GM12878 (cell line): ENCODE data around the gene NFATC1. TPM values are rescaled to one million over a fixed set of nuclear protein-coding genes. Genes with fewer than 3 reads are reported as not detected.

Experiments used
- ATAC-seq: fragments of 200-7000 bp; cut with Tn5 transposase; 3 replicates; pipeline ENCODE4 v1.9.1; 2020; ENCODE audit warnings: mild to moderate bottlenecking, moderate library complexity
- BruUV-seq: library from RNA; stranded (reverse); fragments of 400-500 nt; replicated peaks from 2 replicates; lab custom pipeline; 2021; lab: Mats Ljungman, UMichigan
- CTCF ChIA-PET: fragments of 300-600 bp; sonication (Branson Sonifier 250); formaldehyde crosslinking; extraction: SDS; loops from one replicate; lab custom pipeline; 2021; ENCODE audit warnings: inconsistent platforms; lab: Yijun Ruan, JAX
- POLR2A ChIA-PET: fragments of 350-600 bp; formaldehyde crosslinking; extraction: SDS; loops from one replicate; lab custom pipeline; 2021; ENCODE audit warnings: inconsistent platforms; lab: Charles Lee
- RAD21 ChIA-PET: fragments of 300-600 bp; sonication (Branson Sonifier 250); formaldehyde crosslinking; loops from one replicate; lab custom pipeline; 2023; ENCODE audit warnings: antibody characterized with exemption; ENCODE audit not compliant: unreplicated experiment; lab: Charles Lee
- SMC1A ChIA-PET: fragments of 300-600 bp; sonication (Branson Sonifier 250); formaldehyde crosslinking; loops from one replicate; lab custom pipeline; 2023; ENCODE audit not compliant: unreplicated experiment, uncharacterized antibody; lab: Charles Lee
- DNase-seq: peaks from one replicate; pipeline ENCODE4 v3.0.0-alpha.2; 2011; ENCODE audit warnings: low read depth, low spot score
- FAIRE-seq: peaks from 3 replicates; lab custom pipeline; 2011; peaks lifted over from hg19 to GRCh38; lab: Jason Lieb, UNC
- H2AFZ ChIP-seq: 2 replicates; pipeline ENCODE4 v1.6.0; 2011; ENCODE audit warnings: low read depth, low read length, control low read depth; ENCODE audit not compliant: control insufficient read depth
- H3K27ac ChIP-seq: 2 replicates; pipeline ENCODE4 v1.5.1; 2011; ENCODE audit warnings: control low read depth; ENCODE audit not compliant: control insufficient read depth, insufficient read depth
- H3K27me3 ChIP-seq, 2 experiments: replicated peaks in 1 of 2; 2 replicates each; pipeline versions ENCODE4 v1.6.0 to v1.6.1; 2011; ENCODE audit warnings: low read length in 1 of 2; ENCODE audit not compliant: control insufficient read depth in 2 of 2, insufficient read depth in 2 of 2
- H3K36me3 ChIP-seq, 2 experiments: 2 replicates each; pipeline ENCODE4 v1.5.1; 2011; ENCODE audit warnings: low read length in 1 of 2; ENCODE audit not compliant: control insufficient read depth in 2 of 2, insufficient read depth in 2 of 2
- H3K4me1 ChIP-seq: 2 replicates; pipeline ENCODE4 v1.6.1; 2011; ENCODE audit warnings: mild to moderate bottlenecking, low read length, moderate library complexity, mixed read lengths; ENCODE audit not compliant: control insufficient read depth, insufficient read depth
- H3K4me2 ChIP-seq: 2 replicates; pipeline ENCODE4 v1.6.0; 2011; ENCODE audit warnings: control low read depth; ENCODE audit not compliant: control insufficient read depth, insufficient read depth
- H3K4me3 ChIP-seq: fragments of 200-600 bp; sonication (generic); 2 replicates; pipeline ENCODE4 v1.5.1; 2016
- H3K79me2 ChIP-seq: 2 replicates; pipeline ENCODE4 v1.6.0; 2011; ENCODE audit warnings: low read length; ENCODE audit not compliant: control insufficient read depth, insufficient read depth
- H3K9ac ChIP-seq: 2 replicates; pipeline ENCODE4 v1.8.0; 2011; ENCODE audit warnings: low read length, control low read depth, mixed read lengths; ENCODE audit not compliant: control insufficient read depth, insufficient read depth
- H3K9me3 ChIP-seq: replicated peaks from 3 replicates; pipeline ENCODE4 v1.5.1; 2011; ENCODE audit warnings: mild to moderate bottlenecking, low read length; ENCODE audit not compliant: control insufficient read depth, insufficient read depth
- H4K20me1 ChIP-seq: 2 replicates; pipeline ENCODE4 v1.6.0; 2011; ENCODE audit not compliant: control insufficient read depth, insufficient read depth
- ASH2L ChIP-seq: fragments of 300-600, 200-600 bp; sonication (generic); IDR thresholded peaks from 2 replicates; pipeline ENCODE4 v1.6.1; 2017; ENCODE audit warnings: low read depth, mild to moderate bottlenecking, borderline replicate concordance
- EED ChIP-seq: sonication (generic); IDR thresholded peaks from 2 replicates; pipeline ENCODE4 v1.6.1; 2016; ENCODE audit warnings: antibody characterized with exemption, low read depth
- NR2C1 ChIP-seq: fragments of 450-650 bp; IDR thresholded peaks from 2 replicates; pipeline ENCODE4 v1.6.1; 2017; ENCODE audit warnings: antibody characterized with exemption, mild to moderate bottlenecking, moderate library complexity
- PAX5 ChIP-seq: IDR thresholded peaks from 2 replicates; pipeline ENCODE4 v1.6.1; 2011; ENCODE audit warnings: low read depth, low read length, borderline replicate concordance
- RELA ChIP-seq: fragments of 450-650 bp; IDR thresholded peaks from 2 replicates; pipeline ENCODE4 v1.8.0; 2014; ENCODE audit warnings: borderline replicate concordance; ENCODE audit not compliant: partially characterized antibody
- WGBS: methylation state at CpG from one replicate; pipeline ENCODE4 v1.1.6; 2016; ENCODE audit warnings: low lambda C conversion rate; ENCODE audit not compliant: insufficient replicate concordance, insufficient coverage; ENCODE audit errors: missing lambda C conversion rate; 5-methylcytosine and 5-hydroxymethylcytosine counted together
- in situ Hi-C: fragments of 300-500 bp; cut with MboI; formaldehyde crosslinking; loops from 9 replicates; pipeline ENCODE4 v1.14.3; 2018; ENCODE audit warnings: mixed read lengths
- intact Hi-C: fragments of 100-400 bp; cut with micrococcal nuclease; formaldehyde crosslinking; loops from one replicate; pipeline ENCODE4 v1.14.2; 2022; ENCODE audit not compliant: unreplicated experiment
- polyA plus RNA-seq, 11 experiments: library from polyadenylated mRNA; depleted of rRNA in 4 of 11; unstranded in 6 of 11; stranded (reverse) in 5 of 11; fragments of >200 nt; fragmentation: Nextera tagmentation in 4 of 11; fragmentation: Illumina TruSeq in 1 of 11; extraction: Ambion mirVana in 4 of 11; extraction: Trizol in 1 of 11; gene quantifications; 1 replicate in 1 of 11; 2 replicates in 10 of 11; pipeline versions ENCODE4 v1.2.1 to v1.2.3, GENCODE V29; 2011 to 2016; ENCODE audit warnings: inconsistent platforms in 2 of 11, missing spikeins in 2 of 11, low read depth in 1 of 11
- total RNA-seq, 4 experiments: library from RNA; depleted of rRNA in 3 of 4; stranded (reverse); fragments of >200 nt in 3 of 4; fragmentation: Illumina TruSeq in 1 of 4; extraction: Trizol in 1 of 4; gene quantifications; 2 replicates each; pipeline versions ENCODE4 v1.2.1 to v1.2.3, GENCODE V29; 2013 to 2021
- TF ChIP-seq, protein P1 (sequence below): fragments of 450-650 bp; IDR thresholded peaks from 2 replicates; pipeline ENCODE4 v1.6.1; 2017; ENCODE audit warnings: low read depth, mild to moderate bottlenecking, moderate library complexity
- TF ChIP-seq, protein P2 (sequence below): fragments of 450-650 bp; IDR thresholded peaks from 2 replicates; pipeline ENCODE4 v1.6.1; 2016; ENCODE audit warnings: mild to moderate bottlenecking, moderate library complexity, borderline replicate concordance
- TF ChIP-seq, protein P3 (sequence below): IDR thresholded peaks from 2 replicates; pipeline ENCODE4 v1.6.1; 2011; ENCODE audit warnings: borderline replicate concordance, low read depth, mild to moderate bottlenecking, moderate library complexity, low read length; ENCODE audit not compliant: insufficient read depth, poor library complexity, severe bottlenecking

The NFATC1 gene
- total and polyA plus RNA-seq, 10 of the 15 experiments (the other 5 are each of a cell fraction or from before 2014, with no cell fraction given), result 0.84 to 20.8 (median 5.1) TPM

DNA sequence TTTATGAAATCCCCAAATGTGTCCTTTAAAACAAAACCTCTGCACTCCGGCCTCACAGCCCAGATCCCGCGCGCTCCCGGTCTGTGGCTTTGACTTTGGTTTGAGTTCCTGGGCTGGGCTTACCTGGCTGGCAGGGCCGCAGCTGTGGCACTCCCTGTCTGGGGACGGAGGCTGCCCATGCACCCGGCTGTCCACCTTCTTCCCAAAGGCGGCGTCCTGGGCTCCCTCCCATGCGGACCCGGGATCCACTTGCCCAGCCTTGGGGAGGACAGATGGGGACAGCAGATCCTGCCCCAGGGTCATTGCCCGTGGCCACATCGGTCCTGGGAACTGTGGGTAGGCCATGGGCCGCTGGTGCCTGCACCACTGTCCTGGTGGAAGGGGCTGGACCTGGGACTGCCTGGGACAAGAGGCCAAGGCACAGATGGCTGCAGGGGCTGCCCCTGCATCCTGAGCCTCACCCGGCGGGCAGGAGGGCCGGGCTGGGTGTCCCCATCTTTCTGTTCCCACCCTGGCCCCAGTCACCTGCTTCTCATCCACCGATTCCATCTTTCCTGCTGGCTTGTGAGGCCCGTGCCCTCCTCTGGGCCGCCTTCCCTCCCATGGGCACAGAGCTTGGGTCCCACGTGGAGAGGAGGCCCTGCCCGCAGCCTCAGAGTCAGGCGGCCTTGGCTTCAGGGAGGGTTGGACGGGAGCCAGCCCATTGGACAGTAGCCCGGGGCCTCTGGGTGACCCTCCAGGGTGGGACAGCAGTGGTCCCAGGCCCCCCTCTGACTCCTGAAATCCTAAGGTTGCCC, 27.7 kb downstream of the NFATC1 start (continued):
- TF ChIP-seq, protein P1, sequence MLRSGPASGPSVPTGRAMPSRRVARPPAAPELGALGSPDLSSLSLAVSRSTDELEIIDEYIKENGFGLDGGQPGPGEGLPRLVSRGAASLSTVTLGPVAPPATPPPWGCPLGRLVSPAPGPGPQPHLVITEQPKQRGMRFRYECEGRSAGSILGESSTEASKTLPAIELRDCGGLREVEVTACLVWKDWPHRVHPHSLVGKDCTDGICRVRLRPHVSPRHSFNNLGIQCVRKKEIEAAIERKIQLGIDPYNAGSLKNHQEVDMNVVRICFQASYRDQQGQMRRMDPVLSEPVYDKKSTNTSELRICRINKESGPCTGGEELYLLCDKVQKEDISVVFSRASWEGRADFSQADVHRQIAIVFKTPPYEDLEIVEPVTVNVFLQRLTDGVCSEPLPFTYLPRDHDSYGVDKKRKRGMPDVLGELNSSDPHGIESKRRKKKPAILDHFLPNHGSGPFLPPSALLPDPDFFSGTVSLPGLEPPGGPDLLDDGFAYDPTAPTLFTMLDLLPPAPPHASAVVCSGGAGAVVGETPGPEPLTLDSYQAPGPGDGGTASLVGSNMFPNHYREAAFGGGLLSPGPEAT, result no peak
- TF ChIP-seq NR2C1, result no peak
- TF ChIP-seq RELA, result no peak
- TF ChIP-seq, all 136 proteins: peak for 0

DNA sequence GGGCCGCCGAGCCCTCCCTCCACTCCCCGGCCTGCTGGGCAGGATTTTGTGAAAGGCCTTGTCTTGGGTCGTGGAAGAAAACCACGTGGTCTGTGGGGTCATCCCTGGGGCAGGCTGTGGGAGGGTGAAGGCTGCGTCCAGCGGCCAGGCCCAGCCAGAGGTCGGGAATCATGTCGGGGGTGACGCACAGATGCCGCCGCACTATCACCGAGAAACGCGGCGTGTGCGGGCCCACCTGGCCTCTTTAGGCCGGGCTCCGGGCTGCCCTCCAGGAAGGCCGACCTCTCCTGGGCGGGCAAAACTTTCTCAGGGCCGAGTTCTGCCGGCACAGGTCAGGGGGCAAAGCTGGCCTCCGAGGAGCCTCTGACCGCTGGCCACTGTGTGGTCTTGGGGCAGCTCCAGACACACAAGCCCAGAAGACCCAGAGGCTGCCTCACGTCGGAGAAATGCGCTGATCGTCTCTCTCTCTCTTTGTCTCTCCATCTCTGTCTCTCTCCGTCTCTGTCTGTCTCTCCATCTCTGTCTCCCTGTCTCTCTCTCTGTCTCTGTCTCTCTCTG, 28.4 kb downstream of the NFATC1 start:
- intact Hi-C loops, result no loop called here
- ChIA-PET RAD21 (no interaction called here), CTCF (no interaction called here), SMC1A (no interaction called here), POLR2A (no interaction called here)
- no peak for FAIRE-seq
- H3K4me3 ChIP-seq, result no peak overlapping the region
- DNase-seq, result no peak
- no peaks in the 10 kb centered on the region for H3K27me3 ChIP-seq
- H3K4me2 ChIP-seq, result no peak overlapping the region
- no TSS peak for BruUV-seq
- no peaks in the 10 kb centered on the region for H3K9me3 ChIP-seq
- no peaks in the 10 kb centered on the region; the same call in 1 of the 2 replicates for H4K20me1 ChIP-seq
- no peaks in the 10 kb centered on the region for H3K4me1 ChIP-seq
- ATAC-seq, result no peak
- in situ Hi-C loops, result no loop called here
- peaks cover 0 to 9% of the 10 kb centered on the region in 2 experiments; a peak in 2 of 4 replicates for H3K36me3 ChIP-seq
- 98% methylated on average over 30 of the region's 30 CpGs for WGBS
- no peak overlapping the region for H3K27ac ChIP-seq
- H2AFZ ChIP-seq, result no peak overlapping the region
- no peaks in the 10 kb centered on the region for H3K79me2 ChIP-seq
- H3K9ac ChIP-seq, result no peak overlapping the region
- TF ChIP-seq, protein P2, sequence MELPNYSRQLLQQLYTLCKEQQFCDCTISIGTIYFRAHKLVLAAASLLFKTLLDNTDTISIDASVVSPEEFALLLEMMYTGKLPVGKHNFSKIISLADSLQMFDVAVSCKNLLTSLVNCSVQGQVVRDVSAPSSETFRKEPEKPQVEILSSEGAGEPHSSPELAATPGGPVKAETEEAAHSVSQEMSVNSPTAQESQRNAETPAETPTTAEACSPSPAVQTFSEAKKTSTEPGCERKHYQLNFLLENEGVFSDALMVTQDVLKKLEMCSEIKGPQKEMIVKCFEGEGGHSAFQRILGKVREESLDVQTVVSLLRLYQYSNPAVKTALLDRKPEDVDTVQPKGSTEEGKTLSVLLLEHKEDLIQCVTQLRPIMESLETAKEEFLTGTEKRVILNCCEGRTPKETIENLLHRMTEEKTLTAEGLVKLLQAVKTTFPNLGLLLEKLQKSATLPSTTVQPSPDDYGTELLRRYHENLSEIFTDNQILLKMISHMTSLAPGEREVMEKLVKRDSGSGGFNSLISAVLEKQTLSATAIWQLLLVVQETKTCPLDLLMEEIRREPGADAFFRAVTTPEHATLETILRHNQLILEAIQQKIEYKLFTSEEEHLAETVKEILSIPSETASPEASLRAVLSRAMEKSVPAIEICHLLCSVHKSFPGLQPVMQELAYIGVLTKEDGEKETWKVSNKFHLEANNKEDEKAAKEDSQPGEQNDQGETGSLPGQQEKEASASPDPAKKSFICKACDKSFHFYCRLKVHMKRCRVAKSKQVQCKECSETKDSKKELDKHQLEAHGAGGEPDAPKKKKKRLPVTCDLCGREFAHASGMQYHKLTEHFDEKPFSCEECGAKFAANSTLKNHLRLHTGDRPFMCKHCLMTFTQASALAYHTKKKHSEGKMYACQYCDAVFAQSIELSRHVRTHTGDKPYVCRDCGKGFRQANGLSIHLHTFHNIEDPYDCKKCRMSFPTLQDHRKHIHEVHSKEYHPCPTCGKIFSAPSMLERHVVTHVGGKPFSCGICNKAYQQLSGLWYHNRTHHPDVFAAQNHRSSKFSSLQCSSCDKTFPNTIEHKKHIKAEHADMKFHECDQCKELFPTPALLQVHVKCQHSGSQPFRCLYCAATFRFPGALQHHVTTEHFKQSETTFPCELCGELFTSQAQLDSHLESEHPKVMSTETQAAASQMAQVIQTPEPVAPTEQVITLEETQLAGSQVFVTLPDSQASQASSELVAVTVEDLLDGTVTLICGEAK, result no peak
- TF ChIP-seq EED, result no peak
- no peak for TF ChIP-seq ASH2L
- TF ChIP-seq PAX5, result no peak
- TF ChIP-seq, protein P3, sequence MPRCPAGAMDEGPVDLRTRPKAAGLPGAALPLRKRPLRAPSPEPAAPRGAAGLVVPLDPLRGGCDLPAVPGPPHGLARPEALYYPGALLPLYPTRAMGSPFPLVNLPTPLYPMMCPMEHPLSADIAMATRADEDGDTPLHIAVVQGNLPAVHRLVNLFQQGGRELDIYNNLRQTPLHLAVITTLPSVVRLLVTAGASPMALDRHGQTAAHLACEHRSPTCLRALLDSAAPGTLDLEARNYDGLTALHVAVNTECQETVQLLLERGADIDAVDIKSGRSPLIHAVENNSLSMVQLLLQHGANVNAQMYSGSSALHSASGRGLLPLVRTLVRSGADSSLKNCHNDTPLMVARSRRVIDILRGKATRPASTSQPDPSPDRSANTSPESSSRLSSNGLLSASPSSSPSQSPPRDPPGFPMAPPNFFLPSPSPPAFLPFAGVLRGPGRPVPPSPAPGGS, result no peak
